Measurements from ENCODE around the gene FRMD5. TPM values are rescaled to one million over a fixed set of nuclear protein-coding genes. Genes with fewer than 3 reads are reported as not detected.

FRMD5 gene
- total RNA-seq, 1 experiment from 2014 or later, result 3.9 TPM

DNA sequence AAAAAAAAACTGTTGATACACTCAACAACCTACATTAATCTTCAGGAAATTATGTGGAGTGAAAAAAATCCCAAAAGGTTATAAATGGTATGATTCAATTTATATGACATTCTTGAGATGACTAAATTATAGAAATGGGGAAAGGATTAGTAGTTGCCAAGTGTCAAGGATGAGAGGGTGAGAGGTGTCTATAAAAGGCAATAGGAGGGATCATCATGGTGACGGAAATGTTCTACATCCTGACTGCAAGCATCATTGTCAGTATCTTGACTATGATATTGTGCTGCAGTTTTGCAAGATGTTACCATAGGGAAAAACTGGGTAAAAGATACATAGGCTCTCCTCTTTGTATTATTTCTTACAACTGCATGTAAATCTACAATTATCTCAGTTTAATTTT, 125.6 kb downstream of the FRMD5 start:
- no peaks in the 10 kb centered on the region for H4K20me1 ChIP-seq (ENCODE audit: control insufficient read depth, insufficient read depth, insufficient read length)
- Mint-ChIP-seq H3K27ac (no peak overlapping the region), H3K4me1 (peaks cover 2 to 8% of the 10 kb centered on the region in 2 experiments), H3K36me3 (ENCODE audit: insufficient read depth in 1 of 3, low read depth in 3 of 3) (no peaks in the 10 kb centered on the region), H3K9me3 (no peaks in the 10 kb centered on the region), H3K27me3 (ENCODE audit: low read depth) (no peaks in the 10 kb centered on the region), H3K4me3 (no peak overlapping the region)
- no peak for DNase-seq
- H2BK120ac ChIP-seq (ENCODE audit: low read depth, low read length, poor library complexity, severe bottlenecking), result no peak overlapping the region
- no peak overlapping the region for H4K5ac ChIP-seq (ENCODE audit: insufficient read length, low read depth, low read length)
- H3K79me1 ChIP-seq (ENCODE audit: insufficient read depth, low read depth, low read length, poor library complexity, severe bottlenecking), result no peaks in the 10 kb centered on the region
- H2BK20ac ChIP-seq (ENCODE audit: low read depth, low read length, poor library complexity, severe bottlenecking), result no peak overlapping the region
- H2BK15ac ChIP-seq (ENCODE audit: low read depth, low read length), result no peak overlapping the region
- no peak overlapping the region for H3K18ac ChIP-seq (ENCODE audit: insufficient read length, low read depth, low read length)
- H2BK5ac ChIP-seq (ENCODE audit: insufficient read length, low read length), result no peak overlapping the region
- no peaks in the 10 kb centered on the region for H3K27me3 ChIP-seq (ENCODE audit: insufficient read depth, low read length)
- H3K56ac ChIP-seq (ENCODE audit: insufficient read length, low read depth, low read length), result no peak overlapping the region
- no peak overlapping the region for H3K14ac ChIP-seq (ENCODE audit: insufficient read depth, low read length)
- H3T11ph ChIP-seq (ENCODE audit: low read length), result no peak overlapping the region
- no peak overlapping the region for H2AK5ac ChIP-seq (ENCODE audit: insufficient read length, low read length)
- no peak overlapping the region for H3K4ac ChIP-seq (ENCODE audit: low read depth, low read length)
- no peak overlapping the region for H3K4me2 ChIP-seq (ENCODE audit: insufficient read depth, insufficient read length, low read length)
- no peak overlapping the region for H4K91ac ChIP-seq (ENCODE audit: insufficient read length, low read depth, low read length)
- H3K23ac ChIP-seq (ENCODE audit: insufficient read length, low read depth, low read length), result no peak overlapping the region
- no peaks in the 10 kb centered on the region for H3K23me2 ChIP-seq (ENCODE audit: insufficient read length, low read depth, low read length, poor library complexity, severe bottlenecking)
- no peaks in the 10 kb centered on the region for H3K9me3 ChIP-seq (ENCODE audit: control insufficient read depth, low read depth, low read length)
- no peak overlapping the region for H4K8ac ChIP-seq (replicated peaks; ENCODE audit: insufficient read length, low read depth, low read length)
- H2BK12ac ChIP-seq (ENCODE audit: insufficient read length, low read depth, low read length), result no peak overlapping the region
- no peaks in the 10 kb centered on the region for H3K79me2 ChIP-seq (ENCODE audit: insufficient read depth, low read length)
- no peaks in the 10 kb centered on the region for H3K4me1 ChIP-seq (ENCODE audit: insufficient read depth, low read length)
- H3K9ac ChIP-seq (ENCODE audit: extremely low read depth, insufficient read length, low read length), result no peak overlapping the region
- no peak overlapping the region for H3K27ac ChIP-seq (ENCODE audit: insufficient read length, low read depth, low read length)
- no peak overlapping the region for H2AFZ ChIP-seq (ENCODE audit: low read length)
- TF ChIP-seq, protein P1, sequence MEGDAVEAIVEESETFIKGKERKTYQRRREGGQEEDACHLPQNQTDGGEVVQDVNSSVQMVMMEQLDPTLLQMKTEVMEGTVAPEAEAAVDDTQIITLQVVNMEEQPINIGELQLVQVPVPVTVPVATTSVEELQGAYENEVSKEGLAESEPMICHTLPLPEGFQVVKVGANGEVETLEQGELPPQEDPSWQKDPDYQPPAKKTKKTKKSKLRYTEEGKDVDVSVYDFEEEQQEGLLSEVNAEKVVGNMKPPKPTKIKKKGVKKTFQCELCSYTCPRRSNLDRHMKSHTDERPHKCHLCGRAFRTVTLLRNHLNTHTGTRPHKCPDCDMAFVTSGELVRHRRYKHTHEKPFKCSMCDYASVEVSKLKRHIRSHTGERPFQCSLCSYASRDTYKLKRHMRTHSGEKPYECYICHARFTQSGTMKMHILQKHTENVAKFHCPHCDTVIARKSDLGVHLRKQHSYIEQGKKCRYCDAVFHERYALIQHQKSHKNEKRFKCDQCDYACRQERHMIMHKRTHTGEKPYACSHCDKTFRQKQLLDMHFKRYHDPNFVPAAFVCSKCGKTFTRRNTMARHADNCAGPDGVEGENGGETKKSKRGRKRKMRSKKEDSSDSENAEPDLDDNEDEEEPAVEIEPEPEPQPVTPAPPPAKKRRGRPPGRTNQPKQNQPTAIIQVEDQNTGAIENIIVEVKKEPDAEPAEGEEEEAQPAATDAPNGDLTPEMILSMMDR (conservative IDR thresholded peaks at IDR 0.05), result no peak
- WGBS (ENCODE audit: extremely low coverage, insufficient read length, low lambda C conversion rate), result no CpG with 5 or more reads among the region's 1 CpG
